Muscle layer of duodenum (tissue), 2 donors: Measurements from ENCODE around the gene TRIO.
"Not testable (repeated sequence)": the region's sequence is repeated elsewhere in the genome, so short reads cannot be mapped to it uniquely, and the experiment has no call there.

Experiments used
- H3K27ac ChIP-seq: one replicate; pipeline ENCODE4 v1.7.0; 2013; ENCODE audit warnings: mild to moderate bottlenecking, low read length
- H3K27me3 ChIP-seq: one replicate; pipeline ENCODE4 v1.7.0; 2013; ENCODE audit warnings: low read depth, mild to moderate bottlenecking, control low read depth, low read length
- H3K36me3 ChIP-seq, 2 donors: one replicate each; pipeline ENCODE4 v1.7.0; 2013; ENCODE audit warnings: low read length in 2 of 2, control low read depth in 1 of 2, mild to moderate bottlenecking in 1 of 2; ENCODE audit not compliant: insufficient read depth in 2 of 2, control insufficient read depth in 1 of 2
- H3K4me1 ChIP-seq, 2 donors: one replicate each; pipeline ENCODE4 v1.7.0; 2013; ENCODE audit warnings: low read length in 2 of 2, mild to moderate bottlenecking in 2 of 2, control low read depth in 1 of 2, moderate library complexity in 1 of 2; ENCODE audit not compliant: insufficient read depth in 2 of 2, control insufficient read depth in 1 of 2
- H3K4me3 ChIP-seq, 2 donors: one replicate each; pipeline ENCODE4 v1.7.0; 2013; ENCODE audit warnings: low read length in 2 of 2, low read depth in 1 of 2, mild to moderate bottlenecking in 1 of 2
- H3K9me3 ChIP-seq, 2 donors: one replicate each; pipeline ENCODE4 v1.7.0; 2013; ENCODE audit warnings: low read length in 2 of 2, control low read depth in 1 of 2, mild to moderate bottlenecking in 1 of 2; ENCODE audit not compliant: control insufficient read depth in 1 of 2
- donor health status: healthy.

TRIO gene

GRCh38 chr5:14545862-14546261 lies 402.7 kb downstream of the TRIO start:
- Histone ChIP-seq H3K27me3 (no peaks in the 10 kb centered on the region), H3K27ac (no peak overlapping the region), H3K4me3 (no peak overlapping the region), H3K4me1 (no peaks in the 10 kb centered on the region), H3K9me3 (peaks cover 0 to 6% of the 10 kb centered on the region in 2 donors), H3K36me3 (no peaks in the 10 kb centered on the region)

GRCh38 chr5:14547666-14548065 lies 404.5 kb downstream of the TRIO start:
- Histone ChIP-seq H3K4me1 (no peaks in the 10 kb centered on the region), H3K36me3 (no peaks in the 10 kb centered on the region), H3K27me3 (no peaks in the 10 kb centered on the region), H3K4me3 (no peak overlapping the region), H3K9me3 (peaks cover 0 to 6% of the 10 kb centered on the region in 2 donors), H3K27ac (no peak overlapping the region)

GRCh38 chr5:14551211-14551610 lies 408.1 kb downstream of the TRIO start:
- Histone ChIP-seq H3K9me3 (peaks cover 0 to 4% of the 10 kb centered on the region in 2 donors), H3K27me3 (no peaks in the 10 kb centered on the region), H3K27ac (no peak overlapping the region), H3K4me1 (no peaks in the 10 kb centered on the region), H3K36me3 (no peaks in the 10 kb centered on the region), H3K4me3 (no peak overlapping the region)

- Histone ChIP-seq H3K4me3 (no peak overlapping the region), H3K27ac (no peak overlapping the region), H3K9me3 (no peaks in the 10 kb centered on the region), H3K36me3 (no peaks in the 10 kb centered on the region), H3K4me1 (no peaks in the 10 kb centered on the region), H3K27me3 (no peaks in the 10 kb centered on the region)
Measured at GRCh38 chr5:14552017-14552416, 408.9 kb downstream of the TRIO start.

GRCh38 chr5:14554288-14554687 lies 411.1 kb downstream of the TRIO start:
- not testable (repeated sequence) for H3K4me3 ChIP-seq

GRCh38 chr5:14556015-14556414 lies 412.9 kb downstream of the TRIO start:
- H3K27ac ChIP-seq, result no peak overlapping the region
- H3K9me3 ChIP-seq, result no peaks in the 10 kb centered on the region
- H3K4me3 ChIP-seq, result no peak overlapping the region
- H3K4me1 ChIP-seq, result no peaks in the 10 kb centered on the region
- no peaks in the 10 kb centered on the region for H3K27me3 ChIP-seq
- H3K36me3 ChIP-seq, result no peaks in the 10 kb centered on the region

More at GRCh38 chr5:14554288-14554687, 411.1 kb downstream of the TRIO start:
- not testable (repeated sequence) for H3K36me3 ChIP-seq, H3K9me3 ChIP-seq, H3K27ac ChIP-seq, H3K27me3 ChIP-seq, H3K4me1 ChIP-seq

GRCh38 chr5:14557203-14557770 lies 414.1 kb downstream of the TRIO start:
- H3K27ac ChIP-seq, result no peak overlapping the region
- no peaks in the 10 kb centered on the region for H3K27me3 ChIP-seq
- H3K4me1 ChIP-seq, result no peaks in the 10 kb centered on the region
- H3K9me3 ChIP-seq, result no peaks in the 10 kb centered on the region
- H3K36me3 ChIP-seq, result no peaks in the 10 kb centered on the region
- H3K4me3 ChIP-seq, result no peak overlapping the region

- Histone ChIP-seq H3K4me3 (no peak overlapping the region), H3K27ac (no peak overlapping the region), H3K9me3 (no peaks in the 10 kb centered on the region), H3K36me3 (no peaks in the 10 kb centered on the region), H3K27me3 (no peaks in the 10 kb centered on the region), H3K4me1 (no peaks in the 10 kb centered on the region)
Measured at GRCh38 chr5:14557791-14558415, 414.8 kb downstream of the TRIO start.
